ENCODE data around the gene PRTFDC1.

The PRTFDC1 gene

GRCh38 chr10:24824124-24824523, 128.3 kb downstream of the PRTFDC1 start:
- DNase-seq (ENCODE audit: low read depth) = no peak
- H3K4me3 ChIP-seq (ENCODE audit: low read depth, low read length) = no peak overlapping the region

GRCh38 chr10:24822590-24822989, 129.8 kb downstream of the PRTFDC1 start:
- DNase-seq (ENCODE audit: low read depth) = no peak
- no peak overlapping the region for H3K4me3 ChIP-seq (ENCODE audit: low read depth, low read length)

- no peak overlapping the region for H3K4me3 ChIP-seq (ENCODE audit: low read depth, low read length)
- DNase-seq (ENCODE audit: low read depth) = peak; percentile 6
These were observed 130.4 kb downstream of the PRTFDC1 start for GRCh38 chr10:24821986-24822385.

GRCh38 chr10:24816868-24817396, 135.5 kb downstream of the PRTFDC1 start:
- no peak overlapping the region for H3K4me3 ChIP-seq (ENCODE audit: low read depth, low read length)
- no peak for DNase-seq (ENCODE audit: low read depth)

GRCh38 chr10:24814568-24815313, 137.7 kb downstream of the PRTFDC1 start:
- DNase-seq (ENCODE audit: low read depth) = no peak

GRCh38 chr10:24813856-24814255, 138.6 kb downstream of the PRTFDC1 start:
- no peak for DNase-seq (ENCODE audit: low read depth)
- H3K4me3 ChIP-seq (ENCODE audit: low read depth, low read length) = no peak overlapping the region

More at GRCh38 chr10:24814568-24815313, 137.7 kb downstream of the PRTFDC1 start:
- H3K4me3 ChIP-seq (ENCODE audit: low read depth, low read length) = no peak overlapping the region

GRCh38 chr10:24806262-24806661, 146.1 kb downstream of the PRTFDC1 start:
- DNase-seq (ENCODE audit: low read depth) = no peak
- H3K4me3 ChIP-seq (ENCODE audit: low read depth, low read length) = no peak overlapping the region

- no peak for DNase-seq (ENCODE audit: low read depth)
- H3K4me3 ChIP-seq (ENCODE audit: low read depth, low read length) = no peak overlapping the region
These were observed 147.4 kb downstream of the PRTFDC1 start for GRCh38 chr10:24804956-24805355.

- H3K4me3 ChIP-seq (ENCODE audit: low read depth, low read length) = no peak overlapping the region
- no peak for DNase-seq (ENCODE audit: low read depth)
These were observed 148.0 kb downstream of the PRTFDC1 start for GRCh38 chr10:24804392-24804791.

- no peak overlapping the region for H3K4me3 ChIP-seq (ENCODE audit: low read depth, low read length)
- no peak for DNase-seq (ENCODE audit: low read depth)
These were observed 150.0 kb downstream of the PRTFDC1 start for GRCh38 chr10:24802378-24802777.

GRCh38 chr10:24800861-24801260, 151.5 kb downstream of the PRTFDC1 start:
- DNase-seq (ENCODE audit: low read depth) = no peak
- no peak overlapping the region for H3K4me3 ChIP-seq (ENCODE audit: low read depth, low read length)

All from skeletal muscle cell (primary cell).